Left lung (tissue), 10 donors: ENCODE data around the gene ADCYAP1. TPM values are rescaled to one million over a fixed set of nuclear protein-coding genes. Genes with fewer than 3 reads are reported as not detected.
A peak's percentile ranks its signal among the peaks of the same experiment; 100 is the strongest.

Experiments
- ATAC-seq: fragments of 200-7000 bp; cut with Tn5 transposase; one replicate; pipeline ENCODE4 v1.9.1; 2020; ENCODE audit warnings: moderate library complexity
- DNase-seq, 4 donors: peaks; one replicate each; pipeline ENCODE4 v3.0.0-alpha.2; 2013 to 2020
- H3K27ac ChIP-seq, 2 donors: fragments of 200-600 bp; sonication (generic) in 1 of 2; one replicate each; pipeline versions ENCODE4 v1.5.0 to v1.8.0; 2020 to 2021
- H3K27me3 ChIP-seq, 2 donors: fragments of 200-600 bp; sonication (generic) in 1 of 2; one replicate each; pipeline versions ENCODE4 v1.5.0 to v1.8.0; 2020 to 2021
- H3K36me3 ChIP-seq, 2 donors: fragments of 200-600 bp; sonication (generic) in 1 of 2; one replicate each; pipeline versions ENCODE4 v1.5.0 to v1.8.0; 2020 to 2021
- H3K4me1 ChIP-seq, 2 donors: fragments of 200-600 bp; one replicate each; pipeline ENCODE4 v1.8.0; 2021
- H3K4me3 ChIP-seq, 2 donors: fragments of 200-600 bp; sonication (generic) in 1 of 2; one replicate each; pipeline versions ENCODE4 v1.5.0 to v1.8.0; 2020 to 2021; ENCODE audit warnings: mild to moderate bottlenecking in 1 of 2
- H3K9me3 ChIP-seq, 2 donors: fragments of 200-600 bp; sonication (generic) in 1 of 2; one replicate each; pipeline versions ENCODE4 v1.5.0 to v1.8.0; 2020 to 2021
- CTCF ChIP-seq, 2 donors: fragments of 200-600 bp; sonication (generic) in 1 of 2; IDR thresholded peaks; one replicate each; pipeline versions ENCODE4 v1.5.0 to v1.8.0; 2021; ENCODE audit warnings: antibody characterized with exemption in 2 of 2
- intact Hi-C, 2 donors: fragments of 100-400 bp; cut with DNase I; formaldehyde crosslinking; loops; one replicate each; pipeline versions ENCODE4 v1.11.2 to v1.14.2; 2022
- polyA plus RNA-seq, 6 donors: library from polyadenylated mRNA; unstranded; fragments of 120-200 nt; gene quantifications; one replicate each; pipeline ENCODE4 v1.2.1, GENCODE V29; 2013; ENCODE audit not compliant: insufficient read length in 6 of 6
- total RNA-seq, 2 donors: library from RNA; stranded (reverse); fragmentation: NEBNext Ultra II Directional; extraction: Animal tissue kit (Norgen Biotek cat#: 25700); gene quantifications; one replicate each; pipeline ENCODE4 v1.2.1, GENCODE V29; 2021
- donor health status: DM: no; HTN: yes; CAD: no.
- donor health status: DM: no; HTN: no; CAD: no.

The ADCYAP1 gene
- total and polyA plus RNA-seq, 8 donors = 0.07 to 0.19 (median 0.10) TPM; not detected in 2

- H3K36me3 ChIP-seq = no peaks in the 10 kb centered on the region
- ATAC-seq (no peak), DNase-seq (no peak)
- no peak for TF ChIP-seq CTCF (IDR thresholded peaks at IDR 0.05)
- H3K4me1 ChIP-seq = no peaks in the 10 kb centered on the region
- no peaks in the 10 kb centered on the region for H3K9me3 ChIP-seq
- no peak overlapping the region for H3K4me3 ChIP-seq
- peaks cover 0 to 16% of the 10 kb centered on the region in 2 donors for H3K27me3 ChIP-seq
- intact Hi-C loops = no loop called here
- no peak overlapping the region for H3K27ac ChIP-seq
These were observed 14.4 kb downstream of the ADCYAP1 start for GRCh38 chr18:919078-919477.

GRCh38 chr18:923144-923866 is 18.6 kb downstream of the ADCYAP1 start:
- ATAC-seq = no peak
- no peak for DNase-seq
- intact Hi-C loops = no loop called here

GRCh38 chr18:924987-925386 is 20.3 kb downstream of the ADCYAP1 start:
- no peaks in the 10 kb centered on the region for H3K9me3 ChIP-seq
- H3K27me3 ChIP-seq = peaks cover 0 to 6% of the 10 kb centered on the region in 2 donors
- intact Hi-C loops = no loop called here
- no peaks in the 10 kb centered on the region for H3K4me1 ChIP-seq
- no peak for DNase-seq
- H3K36me3 ChIP-seq = no peaks in the 10 kb centered on the region
- H3K4me3 ChIP-seq = no peak overlapping the region
- TF ChIP-seq CTCF (IDR thresholded peaks at IDR 0.05) = no peak
- peak; percentile 24 for ATAC-seq
- no peak overlapping the region for H3K27ac ChIP-seq

More at GRCh38 chr18:923144-923866, 18.6 kb downstream of the ADCYAP1 start:
- Histone ChIP-seq H3K27ac (no peak overlapping the region), H3K36me3 (no peaks in the 10 kb centered on the region), H3K4me1 (no peaks in the 10 kb centered on the region), H3K4me3 (no peak overlapping the region), H3K27me3 (peaks cover 0 to 6% of the 10 kb centered on the region in 2 donors), H3K9me3 (no peaks in the 10 kb centered on the region)
- TF ChIP-seq CTCF (IDR thresholded peaks at IDR 0.05) = no peak

- Histone ChIP-seq H3K4me3 (no peak overlapping the region), H3K27ac (no peak overlapping the region), H3K9me3 (no peaks in the 10 kb centered on the region), H3K36me3 (no peaks in the 10 kb centered on the region), H3K4me1 (no peaks in the 10 kb centered on the region), H3K27me3 (no peaks in the 10 kb centered on the region)
- no peak for TF ChIP-seq CTCF (IDR thresholded peaks at IDR 0.05)
- intact Hi-C loops = no loop called here
- no peak for ATAC-seq
- no peak for DNase-seq
These were observed 22.3 kb downstream of the ADCYAP1 start for GRCh38 chr18:926946-927345.

GRCh38 chr18:933082-933481 is 28.4 kb downstream of the ADCYAP1 start:
- H3K36me3 ChIP-seq = no peaks in the 10 kb centered on the region
- H3K27me3 ChIP-seq = no peaks in the 10 kb centered on the region
- no peak overlapping the region for H3K4me3 ChIP-seq
- H3K9me3 ChIP-seq = no peaks in the 10 kb centered on the region
- ATAC-seq (no peak), DNase-seq (no peak)
- no peak for TF ChIP-seq CTCF (IDR thresholded peaks at IDR 0.05)
- intact Hi-C loops = no loop called here
- no peaks in the 10 kb centered on the region for H3K4me1 ChIP-seq
- H3K27ac ChIP-seq = no peak overlapping the region
